ENCODE measurements around the gene REXO1. TPM values are rescaled to one million over a fixed set of nuclear protein-coding genes. Genes with fewer than 3 reads are reported as not detected.

Gene REXO1
- total and polyA plus RNA-seq, 2 of the 8 experiments (the other 6 are each of a cell fraction or from before 2014, with no cell fraction given): 42.4 to 44.3 TPM

GRCh38 chr19:1871630-1872029 is 23.3 kb upstream of the REXO1 start (continued):
- TF ChIP-seq CHD7 (IDR thresholded peaks at IDR 0.05; ENCODE audit: insufficient replicate concordance, low read length): no peak

Measured in H1 (cell line).